HG03439 (cell line): ENCODE measurements around the gene SEC31A.
"Not testable (repeated sequence)": the region's sequence is repeated elsewhere in the genome, so short reads cannot be mapped to it uniquely, and the experiment has no call there.

Experiments used
- ATAC-seq: cut with Tn5 transposase; IDR thresholded peaks from one replicate; pipeline ENCODE4 v1.9.1; 2021; ENCODE audit warnings: mild to moderate bottlenecking, moderate library complexity; ENCODE audit not compliant: unreplicated experiment

SEC31A gene

GRCh38 chr4:82898322-82899243 lies 7.6 kb upstream of the SEC31A start:
- ATAC-seq, result no peak

- ATAC-seq, result no peak
Observed at GRCh38 chr4:82896755-82897154, 5.8 kb upstream of the SEC31A start.

GRCh38 chr4:82893942-82894341 lies 3.0 kb upstream of the SEC31A start:
- no peak for ATAC-seq

GRCh38 chr4:82892467-82892802 lies 1.5 kb upstream of the SEC31A start:
- no peak for ATAC-seq

GRCh38 chr4:82891707-82892466 lies 934 bp upstream of the SEC31A start:
- peak; percentile 6 for ATAC-seq

GRCh38 chr4:82890528-82890900 lies 439 bp downstream of the SEC31A start:
- ATAC-seq, result peak; percentile 1

GRCh38 chr4:82889287-82889686 lies 1.7 kb downstream of the SEC31A start:
- no peak for ATAC-seq

GRCh38 chr4:82886147-82886942 lies 4.6 kb downstream of the SEC31A start:
- ATAC-seq, result no peak

- no peak for ATAC-seq
Observed at GRCh38 chr4:82885410-82885809, 5.5 kb downstream of the SEC31A start.

GRCh38 chr4:82868572-82868971 lies 22.4 kb downstream of the SEC31A start:
- ATAC-seq, result no peak

GRCh38 chr4:82866706-82867385 lies 24.1 kb downstream of the SEC31A start:
- no peak for ATAC-seq

- not testable (repeated sequence) for ATAC-seq
Observed at GRCh38 chr4:82866033-82866432, 24.9 kb downstream of the SEC31A start.

- no peak for ATAC-seq
Observed at GRCh38 chr4:82865592-82865991, 25.4 kb downstream of the SEC31A start.

GRCh38 chr4:82864336-82864979 lies 26.5 kb downstream of the SEC31A start:
- ATAC-seq, result no peak

GRCh38 chr4:82861529-82861928 lies 29.4 kb downstream of the SEC31A start:
- no peak for ATAC-seq

GRCh38 chr4:82860487-82860886 lies 30.5 kb downstream of the SEC31A start:
- not testable (repeated sequence) for ATAC-seq

GRCh38 chr4:82852751-82853285 lies 38.1 kb downstream of the SEC31A start:
- no peak for ATAC-seq

- ATAC-seq, result no peak
Observed at GRCh38 chr4:82851885-82852750, 38.8 kb downstream of the SEC31A start.

- no peak for ATAC-seq
Observed at GRCh38 chr4:82851318-82851717, 39.6 kb downstream of the SEC31A start.
